OCI-LY1 (cell line): ENCODE data around the gene AFF2.

Experiments
- H2AFZ ChIP-seq: fragments of 200-600 bp; sonication (generic), shearing (Covaris generic); 2 replicates; pipeline ENCODE4 v1.6.0; 2014; ENCODE audit warnings: antibody characterized with exemption, mild to moderate bottlenecking, low read length
- H3F3A ChIP-seq: fragments of 200-600 bp; sonication (generic), shearing (Covaris generic); 2 replicates; pipeline ENCODE4 v1.6.0; 2014; ENCODE audit warnings: mild to moderate bottlenecking, antibody characterized with exemption, low read length, moderate library complexity; ENCODE audit not compliant: insufficient read depth
- H3K27ac ChIP-seq: fragments of 200-600 bp; sonication (generic); 2 replicates; pipeline ENCODE4 v1.5.1; 2014; ENCODE audit warnings: low read length, mixed run types, mild to moderate bottlenecking, low read depth; ENCODE audit not compliant: poor library complexity, severe bottlenecking
- H3K27me3 ChIP-seq: fragments of 200-600 bp; sonication (generic); 2 replicates; pipeline ENCODE4 v1.6.0; 2014; ENCODE audit warnings: antibody characterized with exemption, mild to moderate bottlenecking, low read length, moderate library complexity; ENCODE audit not compliant: insufficient read depth
- H3K36me3 ChIP-seq: fragments of 200-600 bp; sonication (generic); 2 replicates; pipeline ENCODE4 v1.6.1; 2014; ENCODE audit warnings: mild to moderate bottlenecking, antibody characterized with exemption, low read length, moderate library complexity, mixed read lengths; ENCODE audit not compliant: insufficient read depth
- H3K4me1 ChIP-seq: fragments of 200-600 bp; sonication (generic); 2 replicates; pipeline ENCODE4 v1.5.1; 2014; ENCODE audit warnings: mild to moderate bottlenecking, low read length, moderate library complexity; ENCODE audit not compliant: insufficient read depth, severe bottlenecking
- H3K4me2 ChIP-seq: fragments of 200-600 bp; sonication (generic), shearing (Covaris generic); 2 replicates; pipeline ENCODE4 v1.6.1; 2014; ENCODE audit warnings: low read length
- H3K4me3 ChIP-seq: fragments of 200-600 bp; sonication (generic); 2 replicates; pipeline ENCODE4 v1.5.1; 2014; ENCODE audit warnings: low read length, low read depth, mild to moderate bottlenecking, mixed read lengths; ENCODE audit not compliant: poor library complexity, severe bottlenecking
- H3K79me2 ChIP-seq: fragments of 200-600 bp; shearing (Covaris generic); 2 replicates; pipeline ENCODE4 v1.6.1; 2016; ENCODE audit warnings: mixed run types, low read length, mixed read lengths; ENCODE audit not compliant: insufficient read depth
- H3K9ac ChIP-seq: fragments of 200-600 bp; sonication (generic), shearing (Covaris generic); 2 replicates; pipeline ENCODE4 v1.6.1; 2014; ENCODE audit warnings: mild to moderate bottlenecking, low read length, mixed read lengths
- H3K9me2 ChIP-seq: fragments of 200-600 bp; sonication (generic), shearing (Covaris generic); 2 replicates; pipeline ENCODE4 v1.6.1; 2014; ENCODE audit warnings: low read depth, mild to moderate bottlenecking, low read length, mixed read lengths
- H3K9me3 ChIP-seq: fragments of 200-600 bp; shearing (Covaris generic); 2 replicates; pipeline ENCODE4 v1.6.1; 2014; ENCODE audit warnings: low read length, mixed read lengths
- H4K20me1 ChIP-seq: fragments of 200-600 bp; sonication (generic), shearing (Covaris generic); 2 replicates; pipeline ENCODE4 v1.6.0; 2016; ENCODE audit warnings: mild to moderate bottlenecking, low read length; ENCODE audit not compliant: insufficient read depth
- EZH2 ChIP-seq: fragments of 200-600 bp; sonication (generic), shearing (Covaris generic); IDR thresholded peaks from 2 replicates; pipeline ENCODE4 v1.8.0; 2017; ENCODE audit warnings: borderline replicate concordance, mixed run types, mild to moderate bottlenecking, antibody characterized with exemption, low read length, moderate library complexity, mixed read lengths
- TF ChIP-seq, protein P1 (sequence below): fragments of 200-600 bp; sonication (generic), shearing (Covaris generic); IDR thresholded peaks from 2 replicates; pipeline ENCODE4 v1.5.1; 2017; ENCODE audit warnings: mild to moderate bottlenecking, antibody characterized with exemption, low read length, moderate library complexity, mixed read lengths

The AFF2 gene

DNA sequence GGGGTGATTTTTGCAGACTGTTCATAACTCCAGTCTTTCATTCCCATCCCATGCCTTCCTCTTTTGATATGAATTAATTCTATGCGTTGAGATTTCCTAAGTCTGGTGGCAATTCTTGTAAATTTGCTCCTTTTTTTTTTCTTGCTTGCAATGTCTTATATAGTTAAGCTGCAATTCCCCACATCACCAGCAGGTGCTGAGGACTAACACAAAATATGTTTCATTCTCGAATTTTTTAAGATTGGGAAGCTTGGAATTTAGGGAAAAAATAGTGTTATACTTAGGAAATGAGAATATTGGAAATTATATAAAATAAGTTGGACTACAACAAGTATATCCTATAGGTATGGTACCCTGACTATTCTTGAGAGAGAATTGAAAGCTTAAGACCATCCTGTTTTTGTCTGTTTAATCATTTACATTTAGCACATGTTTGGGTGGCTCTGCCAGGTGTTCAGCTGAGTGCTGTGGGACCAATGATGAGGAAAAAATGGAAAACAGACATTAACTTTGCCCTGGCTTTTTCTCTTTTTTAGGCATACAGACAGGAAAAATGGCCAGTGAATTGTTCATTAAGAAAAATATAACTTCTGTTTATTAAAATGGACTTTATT, 30.2 kb downstream of the AFF2 start:
- Histone ChIP-seq H3K36me3 (peaks cover 29% of the 10 kb centered on the region), H3K9ac (no peak overlapping the region), H3K9me3 (no peaks in the 10 kb centered on the region), H3K4me3 (no peak overlapping the region), H3K27me3 (no peaks in the 10 kb centered on the region), H3F3A (no peaks in the 10 kb centered on the region), H3K4me2 (no peak overlapping the region), H3K4me1 (peaks cover 17% of the 10 kb centered on the region), H2AFZ (no peak overlapping the region), H3K9me2 (no peaks in the 10 kb centered on the region), H3K27ac (no peak overlapping the region), H3K79me2 (0 out of 2 replicates have a peak, but pooled peaks cover 6% of the 10 kb centered on the region), H4K20me1 (no peaks in the 10 kb centered on the region)
- no peak for TF ChIP-seq EZH2
- TF ChIP-seq, protein P1, sequence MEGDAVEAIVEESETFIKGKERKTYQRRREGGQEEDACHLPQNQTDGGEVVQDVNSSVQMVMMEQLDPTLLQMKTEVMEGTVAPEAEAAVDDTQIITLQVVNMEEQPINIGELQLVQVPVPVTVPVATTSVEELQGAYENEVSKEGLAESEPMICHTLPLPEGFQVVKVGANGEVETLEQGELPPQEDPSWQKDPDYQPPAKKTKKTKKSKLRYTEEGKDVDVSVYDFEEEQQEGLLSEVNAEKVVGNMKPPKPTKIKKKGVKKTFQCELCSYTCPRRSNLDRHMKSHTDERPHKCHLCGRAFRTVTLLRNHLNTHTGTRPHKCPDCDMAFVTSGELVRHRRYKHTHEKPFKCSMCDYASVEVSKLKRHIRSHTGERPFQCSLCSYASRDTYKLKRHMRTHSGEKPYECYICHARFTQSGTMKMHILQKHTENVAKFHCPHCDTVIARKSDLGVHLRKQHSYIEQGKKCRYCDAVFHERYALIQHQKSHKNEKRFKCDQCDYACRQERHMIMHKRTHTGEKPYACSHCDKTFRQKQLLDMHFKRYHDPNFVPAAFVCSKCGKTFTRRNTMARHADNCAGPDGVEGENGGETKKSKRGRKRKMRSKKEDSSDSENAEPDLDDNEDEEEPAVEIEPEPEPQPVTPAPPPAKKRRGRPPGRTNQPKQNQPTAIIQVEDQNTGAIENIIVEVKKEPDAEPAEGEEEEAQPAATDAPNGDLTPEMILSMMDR, result peak; percentile 51

DNA sequence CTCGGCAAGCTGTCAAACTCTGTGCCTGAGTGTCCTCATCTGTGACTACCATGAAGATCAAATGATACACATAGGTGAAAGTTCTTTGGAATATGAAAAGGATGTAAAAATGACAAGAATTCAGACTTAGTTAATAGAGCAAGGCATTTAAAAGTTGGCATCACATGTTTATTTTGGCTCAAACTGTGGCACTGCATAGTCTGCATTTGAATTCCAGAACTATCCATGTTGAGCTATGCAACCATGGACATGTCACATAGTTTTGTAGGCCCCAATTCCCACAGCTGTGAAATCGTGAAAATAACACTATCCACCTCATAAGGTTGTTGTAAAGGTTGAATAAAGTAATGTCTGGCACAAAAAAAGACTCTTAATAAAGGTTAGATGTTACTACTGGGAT, 33.9 kb downstream of the AFF2 start:
- Histone ChIP-seq H3F3A (no peaks in the 10 kb centered on the region), H3K9me3 (no peaks in the 10 kb centered on the region), H3K27ac (peak overlapping the region; percentile 25), H3K9me2 (no peaks in the 10 kb centered on the region), H3K27me3 (no peaks in the 10 kb centered on the region), H3K36me3 (peaks cover 12% of the 10 kb centered on the region; the same call in 1 of the 2 replicates), H3K4me3 (no peak overlapping the region), H3K9ac (no peak overlapping the region), H2AFZ (no peak overlapping the region), H3K79me2 (peaks cover 20% of the 10 kb centered on the region; the same call in 1 of the 2 replicates), H4K20me1 (no peaks in the 10 kb centered on the region), H3K4me1 (peaks cover 53% of the 10 kb centered on the region), H3K4me2 (no peak overlapping the region)
- TF ChIP-seq, protein P1, result no peak
- no peak for TF ChIP-seq EZH2

DNA sequence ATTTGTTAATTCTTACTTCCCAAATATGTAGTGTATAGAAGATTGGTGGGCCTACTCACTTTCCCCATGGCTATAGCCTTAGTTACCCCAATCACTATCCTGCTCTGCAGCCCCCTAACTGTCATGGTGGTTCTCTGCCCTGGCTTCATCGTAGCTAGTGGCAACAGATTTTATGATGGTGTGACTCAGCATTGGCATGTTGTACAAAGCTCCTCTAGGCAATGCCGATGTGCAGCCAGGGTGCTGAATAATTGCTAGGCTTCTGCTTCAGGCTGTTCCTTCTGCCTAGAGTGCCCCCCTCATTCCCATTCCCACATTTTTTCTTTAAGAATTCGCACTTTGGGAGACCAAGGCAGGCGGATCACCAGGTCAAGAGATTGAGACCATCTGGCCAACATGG, 35.2 kb downstream of the AFF2 start:
- Histone ChIP-seq H3K9me3 (no peaks in the 10 kb centered on the region), H3F3A (no peaks in the 10 kb centered on the region), H3K9me2 (no peaks in the 10 kb centered on the region), H3K36me3 (peaks cover 11% of the 10 kb centered on the region; the same call in 1 of the 2 replicates), H4K20me1 (no peaks in the 10 kb centered on the region), H3K9ac (no peak overlapping the region), H3K27me3 (no peaks in the 10 kb centered on the region), H3K4me1 (peaks cover 58% of the 10 kb centered on the region), H2AFZ (no peak overlapping the region), H3K27ac (no peak overlapping the region), H3K4me2 (no peak overlapping the region), H3K79me2 (peaks cover 24% of the 10 kb centered on the region; the same call in 1 of the 2 replicates), H3K4me3 (no peak overlapping the region)
- no peak for TF ChIP-seq EZH2
- TF ChIP-seq, protein P1, result no peak
